Parathyroid adenoma (tissue), 2 donors: Measurements from ENCODE around the gene CEBPG.

Experiments
- H2AFZ ChIP-seq: fragments of 300-600 bp; sonication (generic); one replicate; pipeline ENCODE4 v1.7.0; 2017; ENCODE audit warnings: antibody characterized with exemption, mild to moderate bottlenecking
- H3K27ac ChIP-seq: fragments of 300-600 bp; sonication (generic); one replicate; pipeline ENCODE4 v1.7.0; 2017
- H3K27me3 ChIP-seq: fragments of 300-600 bp; sonication (generic); one replicate; pipeline ENCODE4 v1.7.0; 2017; ENCODE audit warnings: low read length; ENCODE audit not compliant: control insufficient read depth, insufficient read depth
- H3K36me3 ChIP-seq: fragments of 300-600 bp; sonication (generic); one replicate; pipeline ENCODE4 v1.7.0; 2017; ENCODE audit warnings: low read length; ENCODE audit not compliant: control insufficient read depth, insufficient read depth
- H3K4me1 ChIP-seq: fragments of 300-600 bp; sonication (generic); one replicate; pipeline ENCODE4 v1.7.0; 2017; ENCODE audit warnings: control low read depth
- H3K4me2 ChIP-seq: fragments of 300-600 bp; sonication (generic); one replicate; pipeline ENCODE4 v1.7.0; 2017; ENCODE audit warnings: low read length
- H3K4me3 ChIP-seq: fragments of 300-600 bp; sonication (generic); one replicate; pipeline ENCODE4 v1.7.0; 2017; ENCODE audit warnings: low read depth, low read length
- H3K79me2 ChIP-seq: fragments of 300-600 bp; sonication (generic); one replicate; pipeline ENCODE4 v1.7.0; 2017; ENCODE audit warnings: control low read depth
- H3K9ac ChIP-seq: fragments of 300-600 bp; sonication (generic); one replicate; pipeline ENCODE4 v1.7.0; 2017; ENCODE audit warnings: mild to moderate bottlenecking
- H3K9me3 ChIP-seq: fragments of 300-600 bp; sonication (generic); one replicate; pipeline ENCODE4 v1.7.0; 2017; ENCODE audit warnings: low read length; ENCODE audit not compliant: control insufficient read depth
- CTCF ChIP-seq: fragments of 300-600 bp; sonication (generic); IDR thresholded peaks from one replicate; pipeline ENCODE4 v1.7.0; 2017; ENCODE audit warnings: antibody characterized with exemption, mild to moderate bottlenecking
- donor health status: primary hyperparathyroidism.

The CEBPG gene

GRCh38 chr19:33402421-33403220, 29.1 kb downstream of the CEBPG start:
- Histone ChIP-seq H3K27me3 (no peaks in the 10 kb centered on the region), H3K4me2 (no peak overlapping the region), H3K9ac (no peak overlapping the region), H3K79me2 (no peaks in the 10 kb centered on the region), H3K36me3 (no peaks in the 10 kb centered on the region), H3K4me3 (no peak overlapping the region), H2AFZ (no peak overlapping the region), H3K27ac (no peak overlapping the region), H3K9me3 (no peaks in the 10 kb centered on the region), H3K4me1 (no peaks in the 10 kb centered on the region)
- no peak for TF ChIP-seq CTCF

GRCh38 chr19:33403221-33403972, 29.9 kb downstream of the CEBPG start:
- Histone ChIP-seq H3K27me3 (no peaks in the 10 kb centered on the region), H3K4me3 (no peak overlapping the region), H3K4me1 (no peaks in the 10 kb centered on the region), H3K27ac (no peak overlapping the region), H3K9ac (no peak overlapping the region), H3K9me3 (no peaks in the 10 kb centered on the region), H3K79me2 (no peaks in the 10 kb centered on the region), H2AFZ (no peak overlapping the region), H3K4me2 (no peak overlapping the region), H3K36me3 (no peaks in the 10 kb centered on the region)
- no peak for TF ChIP-seq CTCF

GRCh38 chr19:33403973-33404304, 30.4 kb downstream of the CEBPG start:
- no peaks in the 10 kb centered on the region for H3K9me3 ChIP-seq
- H3K79me2 ChIP-seq: no peaks in the 10 kb centered on the region
- TF ChIP-seq CTCF: no peak
- H3K9ac ChIP-seq: no peak overlapping the region
- no peak overlapping the region for H3K4me3 ChIP-seq
- H3K27ac ChIP-seq: no peak overlapping the region
- H3K36me3 ChIP-seq: no peaks in the 10 kb centered on the region
- no peak overlapping the region for H3K4me2 ChIP-seq
- no peaks in the 10 kb centered on the region for H3K4me1 ChIP-seq
- no peaks in the 10 kb centered on the region for H3K27me3 ChIP-seq
- H2AFZ ChIP-seq: no peak overlapping the region

GRCh38 chr19:33404506-33405253, 31.2 kb downstream of the CEBPG start:
- Histone ChIP-seq H3K27ac (no peak overlapping the region), H3K27me3 (no peaks in the 10 kb centered on the region), H3K4me1 (no peaks in the 10 kb centered on the region), H3K79me2 (no peaks in the 10 kb centered on the region), H2AFZ (no peak overlapping the region), H3K9me3 (no peaks in the 10 kb centered on the region), H3K4me3 (no peak overlapping the region), H3K4me2 (no peak overlapping the region), H3K9ac (no peak overlapping the region), H3K36me3 (no peaks in the 10 kb centered on the region)
- TF ChIP-seq CTCF: no peak
